ENCODE measurements around the gene CNNM1.

GRCh38 chr10:99360934-99361333, 31.8 kb downstream of the CNNM1 start:
- TF ChIP-seq, protein P1, sequence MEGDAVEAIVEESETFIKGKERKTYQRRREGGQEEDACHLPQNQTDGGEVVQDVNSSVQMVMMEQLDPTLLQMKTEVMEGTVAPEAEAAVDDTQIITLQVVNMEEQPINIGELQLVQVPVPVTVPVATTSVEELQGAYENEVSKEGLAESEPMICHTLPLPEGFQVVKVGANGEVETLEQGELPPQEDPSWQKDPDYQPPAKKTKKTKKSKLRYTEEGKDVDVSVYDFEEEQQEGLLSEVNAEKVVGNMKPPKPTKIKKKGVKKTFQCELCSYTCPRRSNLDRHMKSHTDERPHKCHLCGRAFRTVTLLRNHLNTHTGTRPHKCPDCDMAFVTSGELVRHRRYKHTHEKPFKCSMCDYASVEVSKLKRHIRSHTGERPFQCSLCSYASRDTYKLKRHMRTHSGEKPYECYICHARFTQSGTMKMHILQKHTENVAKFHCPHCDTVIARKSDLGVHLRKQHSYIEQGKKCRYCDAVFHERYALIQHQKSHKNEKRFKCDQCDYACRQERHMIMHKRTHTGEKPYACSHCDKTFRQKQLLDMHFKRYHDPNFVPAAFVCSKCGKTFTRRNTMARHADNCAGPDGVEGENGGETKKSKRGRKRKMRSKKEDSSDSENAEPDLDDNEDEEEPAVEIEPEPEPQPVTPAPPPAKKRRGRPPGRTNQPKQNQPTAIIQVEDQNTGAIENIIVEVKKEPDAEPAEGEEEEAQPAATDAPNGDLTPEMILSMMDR (conservative IDR thresholded peaks at IDR 0.05), result no peak
- TF ChIP-seq EZH2 (IDR thresholded peaks at IDR 0.05; ENCODE audit: low read depth), result no peak
